HG02938 (cell line): Measurements from ENCODE around the gene PGM2L1.
"Not testable (repeated sequence)": the region's sequence is repeated elsewhere in the genome, so short reads cannot be mapped to it uniquely, and the experiment has no call there.

ENCODE experiments used
- ATAC-seq: cut with Tn5 transposase; IDR thresholded peaks from one replicate; pipeline ENCODE4 v1.9.1; 2021; ENCODE audit warnings: mild to moderate bottlenecking, moderate library complexity; ENCODE audit not compliant: unreplicated experiment

The PGM2L1 gene

GRCh38 chr11:74341921-74342320 is 56.3 kb downstream of the PGM2L1 start:
- ATAC-seq, result no peak

GRCh38 chr11:74339619-74340018 is 58.6 kb downstream of the PGM2L1 start:
- ATAC-seq, result no peak

- no peak for ATAC-seq
Measured at GRCh38 chr11:74338963-74339362, 59.3 kb downstream of the PGM2L1 start.

GRCh38 chr11:74333193-74333592 is 65.0 kb downstream of the PGM2L1 start:
- ATAC-seq, result no peak

GRCh38 chr11:74332291-74332690 is 65.9 kb downstream of the PGM2L1 start:
- ATAC-seq, result no peak

GRCh38 chr11:74331000-74331399 is 67.2 kb downstream of the PGM2L1 start:
- ATAC-seq, result not testable (repeated sequence)

GRCh38 chr11:74330075-74330858 is 68.0 kb downstream of the PGM2L1 start:
- ATAC-seq, result no peak

- no peak for ATAC-seq
Measured at GRCh38 chr11:74327076-74327475, 71.2 kb downstream of the PGM2L1 start.

GRCh38 chr11:74326665-74327064 is 71.6 kb downstream of the PGM2L1 start:
- ATAC-seq, result no peak

GRCh38 chr11:74325649-74326645 is 72.3 kb downstream of the PGM2L1 start:
- no peak for ATAC-seq

- no peak for ATAC-seq
Measured at GRCh38 chr11:74322667-74323066, 75.6 kb downstream of the PGM2L1 start.

GRCh38 chr11:74321487-74322188 is 76.6 kb downstream of the PGM2L1 start:
- ATAC-seq, result no peak

- no peak for ATAC-seq
Measured at GRCh38 chr11:74320538-74320937, 77.7 kb downstream of the PGM2L1 start.

GRCh38 chr11:74319139-74319816 is 79.0 kb downstream of the PGM2L1 start:
- no peak for ATAC-seq

- ATAC-seq, result no peak
Measured at GRCh38 chr11:74318241-74318932, 79.8 kb downstream of the PGM2L1 start.

GRCh38 chr11:74316772-74317505 is 81.3 kb downstream of the PGM2L1 start:
- ATAC-seq, result no peak

GRCh38 chr11:74312326-74312725 is 85.9 kb downstream of the PGM2L1 start:
- ATAC-seq, result no peak

GRCh38 chr11:74311352-74311926 is 86.8 kb downstream of the PGM2L1 start, which contains the start of gene P4HA3:
Gene P4HA3 (minus strand): TSS chr11:74311640. CDS start chr11:74311611, 29 bp downstream.
- ATAC-seq, result no peak

GRCh38 chr11:74310857-74311256 is 87.4 kb downstream of the PGM2L1 start:
- ATAC-seq, result no peak
